Measurements from ENCODE around the gene CASP4. TPM values are rescaled to one million over a fixed set of nuclear protein-coding genes. Genes with fewer than 3 reads are reported as not detected.

Gene CASP4
- total and polyA plus RNA-seq, 9 of the 15 experiments (the other 6 are each of a cell fraction or from before 2014, with no cell fraction given), result 0.15 to 0.42 (median 0.27) TPM; not detected in 1

DNA sequence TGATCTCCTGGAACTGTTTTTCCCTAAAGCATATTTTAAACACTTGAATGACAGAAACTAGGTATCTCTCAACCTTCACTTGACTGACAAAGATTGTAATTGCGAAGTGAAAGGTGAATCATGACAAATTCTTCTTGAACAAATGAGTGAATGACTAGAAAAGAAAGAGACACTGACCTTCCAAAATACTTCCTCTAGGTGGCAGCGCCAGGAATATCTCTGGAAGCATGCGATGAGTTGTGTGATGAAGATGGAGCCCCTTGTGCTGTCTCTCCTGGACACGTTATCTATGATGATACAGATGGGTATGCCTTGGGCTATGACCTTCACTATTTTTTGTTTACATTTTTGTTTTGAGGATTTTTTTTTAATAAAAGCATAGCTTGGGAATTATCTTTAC is 63.1 kb downstream of the CASP4 start (continued):
- TF ChIP-seq, protein P1, sequence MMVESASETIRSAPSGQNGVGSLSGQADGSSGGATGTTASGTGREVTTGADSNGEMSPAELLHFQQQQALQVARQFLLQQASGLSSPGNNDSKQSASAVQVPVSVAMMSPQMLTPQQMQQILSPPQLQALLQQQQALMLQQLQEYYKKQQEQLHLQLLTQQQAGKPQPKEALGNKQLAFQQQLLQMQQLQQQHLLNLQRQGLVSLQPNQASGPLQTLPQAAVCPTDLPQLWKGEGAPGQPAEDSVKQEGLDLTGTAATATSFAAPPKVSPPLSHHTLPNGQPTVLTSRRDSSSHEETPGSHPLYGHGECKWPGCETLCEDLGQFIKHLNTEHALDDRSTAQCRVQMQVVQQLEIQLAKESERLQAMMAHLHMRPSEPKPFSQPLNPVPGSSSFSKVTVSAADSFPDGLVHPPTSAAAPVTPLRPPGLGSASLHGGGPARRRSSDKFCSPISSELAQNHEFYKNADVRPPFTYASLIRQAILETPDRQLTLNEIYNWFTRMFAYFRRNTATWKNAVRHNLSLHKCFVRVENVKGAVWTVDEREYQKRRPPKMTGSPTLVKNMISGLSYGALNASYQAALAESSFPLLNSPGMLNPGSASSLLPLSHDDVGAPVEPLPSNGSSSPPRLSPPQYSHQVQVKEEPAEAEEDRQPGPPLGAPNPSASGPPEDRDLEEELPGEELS (CRISPR knock-in tag; IDR thresholded peaks at IDR 0.05; ENCODE audit: borderline replicate concordance), result no peak

DNA sequence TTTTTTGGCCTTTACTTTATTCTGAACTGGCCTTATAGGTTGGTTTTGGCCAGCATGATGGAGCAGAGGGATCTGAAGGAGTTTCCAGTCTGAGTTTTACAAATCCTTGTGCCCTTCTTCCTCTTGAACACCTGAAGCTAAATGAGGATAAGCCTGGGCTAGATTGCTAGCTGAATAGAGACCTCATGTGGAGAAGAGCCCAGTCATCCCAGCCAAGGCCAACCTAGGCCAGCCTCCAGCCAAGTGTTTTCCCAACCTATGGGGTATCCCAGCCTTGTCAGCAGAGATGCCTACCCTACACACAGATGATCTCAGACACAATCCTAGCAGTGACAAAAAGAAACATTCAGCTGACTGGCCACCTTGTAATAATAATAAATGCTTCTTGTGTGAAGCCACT is 69.1 kb downstream of the CASP4 start:
- Histone ChIP-seq H3K4me2 (ENCODE audit: insufficient read depth, low read length) (no peak overlapping the region), H3K9me3 (replicated peaks; ENCODE audit: control insufficient read depth, insufficient read depth, low read depth, low read length) (no peaks in the 10 kb centered on the region), H3K9ac (ENCODE audit: insufficient read depth in 1 of 2, low read depth in 2 of 2, low read length in 2 of 2) (no peak overlapping the region), H2AFZ (ENCODE audit: low read depth, low read length) (no peak overlapping the region), H3K4me1 (replicated peaks in 1 of 2; ENCODE audit: control insufficient read depth in 2 of 2, insufficient read depth in 2 of 2, low read length in 2 of 2) (no peaks in the 10 kb centered on the region), H3K9me1 (ENCODE audit: control insufficient read depth, insufficient read depth, low read length) (no peaks in the 10 kb centered on the region), H3K36me3 (ENCODE audit: control insufficient read depth, insufficient read depth, low read length) (no peaks in the 10 kb centered on the region), H4K20me1 (replicated peaks; ENCODE audit: control insufficient read depth, insufficient read depth, low read length) (no peaks in the 10 kb centered on the region), H3K4me3 (no peak overlapping the region), H3K27ac (ENCODE audit: extremely low read depth, low read depth, low read length) (no peak overlapping the region), H3K27me3 (ENCODE audit: control insufficient read depth in 2 of 2, insufficient read depth in 2 of 2, low read length in 2 of 2) (no peaks in the 10 kb centered on the region), H3K79me2 (ENCODE audit: control insufficient read depth, insufficient read depth, low read length) (no peaks in the 10 kb centered on the region)
- no TSS peak for BruUV-seq (replicated peaks)
- POLR2A ChIA-PET, result no interaction called here
- in situ Hi-C loops (cut with MboI), result no loop called here
- CTCF ChIA-PET (ENCODE audit: low intra/inter-chr PET ratio), result no interaction called here
- no peak for ATAC-seq
- DNase-seq (ENCODE audit: extremely low read depth in 1 of 4, low spot score in 3 of 4), result no peak
- intact Hi-C loops (cut with micrococcal nuclease), result no loop called here
- FAIRE-seq, result no peak
- TF ChIP-seq ZNF311 (CRISPR knock-in tag; IDR thresholded peaks at IDR 0.05) (no peak), KDM5B (IDR thresholded peaks at IDR 0.05; ENCODE audit: insufficient replicate concordance, low read depth, low read length) (no peak), KAT7 (CRISPR knock-in tag; IDR thresholded peaks at IDR 0.05; ENCODE audit: borderline replicate concordance) (no peak), FOXK2 (conservative IDR thresholded peaks at IDR 0.05 in 1 of 2, IDR thresholded peaks at IDR 0.05 in 1 of 2; ENCODE audit: low read depth in 2 of 2) (no peak), CTBP1 (IDR thresholded peaks at IDR 0.05; ENCODE audit: borderline replicate concordance) (no peak), RUNX1 (IDR thresholded peaks at IDR 0.05; ENCODE audit: low read depth) (no peak), ZNF668 (CRISPR knock-in tag; IDR thresholded peaks at IDR 0.05) (no peak), ZNF184 (CRISPR knock-in tag; IDR thresholded peaks at IDR 0.05) (no peak), RBFOX2 (IDR thresholded peaks at IDR 0.05; ENCODE audit: low read depth, low read length) (no peak), ZFP1 (CRISPR knock-in tag; IDR thresholded peaks at IDR 0.05) (no peak), PHB (CRISPR knock-in tag; IDR thresholded peaks at IDR 0.05) (no peak), PYGO2 (tag; IDR thresholded peaks at IDR 0.05) (no peak), RBM17 (IDR thresholded peaks at IDR 0.05; ENCODE audit: borderline replicate concordance, low read depth, low read length) (no peak)

Measured in K562 (cell line).